ENCODE measurements around the gene GRIN2A. TPM values are rescaled to one million over a fixed set of nuclear protein-coding genes. Genes with fewer than 3 reads are reported as not detected.

The GRIN2A gene
- total RNA-seq, 1 experiment from 2014 or later, result not detected

DNA sequence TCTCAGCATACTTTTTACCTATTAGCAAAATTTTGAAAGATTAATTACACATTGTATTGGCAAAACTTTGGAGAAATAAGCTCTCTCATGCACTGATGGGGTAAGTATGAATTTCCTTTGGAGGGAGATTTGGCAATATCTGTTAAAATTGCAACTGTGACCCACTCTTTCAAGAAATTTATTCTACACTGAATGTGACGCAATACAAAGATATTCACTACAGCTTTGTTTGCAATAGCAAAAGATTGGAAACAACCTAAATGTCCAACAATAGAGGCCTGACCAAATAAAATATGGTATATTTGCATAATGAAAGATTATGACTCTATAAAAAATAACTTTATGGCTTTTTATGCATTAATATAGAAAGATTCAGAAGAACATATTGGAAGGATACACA lies 363.5 kb downstream of the GRIN2A start:
- Mint-ChIP-seq H3K4me1 (ENCODE audit: insufficient read depth, unreplicated experiment) (no peaks in the 10 kb centered on the region), H3K4me3 (ENCODE audit: unreplicated experiment) (no peak overlapping the region), H3K9me3 (ENCODE audit: unreplicated experiment) (peaks cover 38% of the 10 kb centered on the region), H3K36me3 (ENCODE audit: insufficient read depth, unreplicated experiment) (peaks cover 5% of the 10 kb centered on the region), H3K27me3 (ENCODE audit: insufficient read depth, unreplicated experiment) (no peaks in the 10 kb centered on the region), H3K27ac (ENCODE audit: low read depth, unreplicated experiment) (no peak overlapping the region)
- intact Hi-C loops (cut with micrococcal nuclease), result no loop called here
- no peak for DNase-seq (ENCODE audit: unreplicated experiment)
- TF ChIP-seq, protein P1, sequence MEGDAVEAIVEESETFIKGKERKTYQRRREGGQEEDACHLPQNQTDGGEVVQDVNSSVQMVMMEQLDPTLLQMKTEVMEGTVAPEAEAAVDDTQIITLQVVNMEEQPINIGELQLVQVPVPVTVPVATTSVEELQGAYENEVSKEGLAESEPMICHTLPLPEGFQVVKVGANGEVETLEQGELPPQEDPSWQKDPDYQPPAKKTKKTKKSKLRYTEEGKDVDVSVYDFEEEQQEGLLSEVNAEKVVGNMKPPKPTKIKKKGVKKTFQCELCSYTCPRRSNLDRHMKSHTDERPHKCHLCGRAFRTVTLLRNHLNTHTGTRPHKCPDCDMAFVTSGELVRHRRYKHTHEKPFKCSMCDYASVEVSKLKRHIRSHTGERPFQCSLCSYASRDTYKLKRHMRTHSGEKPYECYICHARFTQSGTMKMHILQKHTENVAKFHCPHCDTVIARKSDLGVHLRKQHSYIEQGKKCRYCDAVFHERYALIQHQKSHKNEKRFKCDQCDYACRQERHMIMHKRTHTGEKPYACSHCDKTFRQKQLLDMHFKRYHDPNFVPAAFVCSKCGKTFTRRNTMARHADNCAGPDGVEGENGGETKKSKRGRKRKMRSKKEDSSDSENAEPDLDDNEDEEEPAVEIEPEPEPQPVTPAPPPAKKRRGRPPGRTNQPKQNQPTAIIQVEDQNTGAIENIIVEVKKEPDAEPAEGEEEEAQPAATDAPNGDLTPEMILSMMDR (IDR thresholded peaks at IDR 0.05; ENCODE audit: unreplicated experiment), result no peak
- ChIA-PET CTCF (interaction anchor here (0.6 kb wide), 1 partner anchor 677 kb away, joined by 5 read pairs; no protein-coding TSS in a partner anchor), POLR2A (no interaction called here)
- BruUV-seq (replicated peaks), result no TSS peak

DNA sequence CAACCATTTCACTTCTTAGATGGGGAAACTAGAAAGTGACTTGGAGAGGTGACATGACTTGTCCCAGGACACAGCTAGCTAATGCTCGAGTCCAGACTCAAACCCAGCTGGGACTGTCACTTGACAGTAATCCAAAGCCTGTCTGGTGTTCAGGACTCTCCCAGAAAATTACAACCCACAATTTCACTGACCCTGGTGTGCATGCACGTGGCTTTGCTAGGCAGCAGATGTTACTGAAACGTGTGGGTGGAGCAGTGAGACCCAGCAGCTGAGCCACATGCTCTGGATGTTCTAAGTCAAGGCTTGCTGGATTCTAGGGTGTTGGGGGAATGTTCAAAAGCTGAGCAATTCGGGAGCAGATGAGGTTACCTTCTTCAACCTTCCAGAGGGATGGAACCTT lies 364.6 kb downstream of the GRIN2A start:
- Mint-ChIP-seq H3K27me3 (ENCODE audit: insufficient read depth, unreplicated experiment) (no peaks in the 10 kb centered on the region), H3K4me3 (ENCODE audit: unreplicated experiment) (no peak overlapping the region), H3K4me1 (ENCODE audit: insufficient read depth, unreplicated experiment) (no peaks in the 10 kb centered on the region), H3K27ac (ENCODE audit: low read depth, unreplicated experiment) (no peak overlapping the region), H3K36me3 (ENCODE audit: insufficient read depth, unreplicated experiment) (peaks cover 5% of the 10 kb centered on the region), H3K9me3 (ENCODE audit: unreplicated experiment) (peaks cover 39% of the 10 kb centered on the region)
- ChIA-PET CTCF (no interaction called here), POLR2A (no interaction called here)
- intact Hi-C loops (cut with micrococcal nuclease), result no loop called here
- DNase-seq (ENCODE audit: unreplicated experiment), result no peak
- no TSS peak for BruUV-seq (replicated peaks)
- TF ChIP-seq, protein P1 (IDR thresholded peaks at IDR 0.05; ENCODE audit: unreplicated experiment), result no peak

DNA sequence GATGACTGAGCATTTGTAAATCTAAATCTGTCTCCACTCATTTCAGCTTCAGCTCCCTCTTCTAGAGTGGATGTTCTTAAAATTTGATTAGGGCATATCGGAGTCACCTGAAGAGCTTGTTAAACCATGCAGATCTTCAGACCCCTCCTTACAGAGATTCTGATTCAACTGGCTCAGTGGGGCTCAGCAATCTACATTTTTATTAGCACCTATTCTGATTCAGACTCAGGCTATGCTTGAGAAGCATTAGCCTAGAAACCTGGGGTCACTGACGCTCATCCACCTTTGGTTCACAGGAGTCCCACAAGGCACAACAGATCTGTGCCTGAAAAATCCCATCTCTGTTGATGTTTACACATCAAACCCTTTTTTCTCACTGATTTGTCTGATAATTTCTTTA lies 365.6 kb downstream of the GRIN2A start:
- BruUV-seq (replicated peaks), result no TSS peak
- Mint-ChIP-seq H3K4me3 (ENCODE audit: unreplicated experiment) (no peak overlapping the region), H3K36me3 (ENCODE audit: insufficient read depth, unreplicated experiment) (peaks cover 5% of the 10 kb centered on the region), H3K27ac (ENCODE audit: low read depth, unreplicated experiment) (no peak overlapping the region), H3K27me3 (ENCODE audit: insufficient read depth, unreplicated experiment) (no peaks in the 10 kb centered on the region), H3K9me3 (ENCODE audit: unreplicated experiment) (peaks cover 33% of the 10 kb centered on the region), H3K4me1 (ENCODE audit: insufficient read depth, unreplicated experiment) (no peaks in the 10 kb centered on the region)
- TF ChIP-seq, protein P1 (IDR thresholded peaks at IDR 0.05; ENCODE audit: unreplicated experiment), result no peak
- ChIA-PET POLR2A (no interaction called here), CTCF (interaction anchor here (0.6 to 0.9 kb wide), 2 partner anchors 116 to 308 kb away, joined by 3 read pairs; no protein-coding TSS in a partner anchor)
- intact Hi-C loops (cut with micrococcal nuclease), result no loop called here
- DNase-seq (ENCODE audit: unreplicated experiment), result no peak

DNA sequence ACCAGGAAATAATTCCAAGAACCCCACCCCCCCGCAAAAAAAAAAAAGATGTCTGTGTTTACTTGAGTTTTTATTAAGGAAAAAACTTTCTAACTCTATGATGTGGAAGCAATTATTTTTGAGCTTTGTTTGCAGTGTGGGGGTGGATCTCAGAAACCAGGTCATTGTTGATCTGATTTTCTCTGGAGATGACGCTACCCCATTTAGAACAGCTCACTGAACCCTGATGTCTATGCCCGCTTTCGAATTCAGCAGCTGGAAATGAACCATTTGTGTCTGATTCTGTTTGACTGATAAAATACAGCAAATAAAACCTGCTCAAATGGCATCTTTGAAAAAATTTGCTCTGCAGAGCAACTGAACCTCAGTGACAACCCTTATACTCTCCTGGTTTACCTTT lies 368.6 kb downstream of the GRIN2A start:
- peaks cover 29% of the 10 kb centered on the region for H3K9me3 Mint-ChIP-seq (ENCODE audit: unreplicated experiment)
- H3K4me3 Mint-ChIP-seq (ENCODE audit: unreplicated experiment), result no peak overlapping the region
- H3K27me3 Mint-ChIP-seq (ENCODE audit: insufficient read depth, unreplicated experiment), result no peaks in the 10 kb centered on the region
- no peaks in the 10 kb centered on the region for H3K4me1 Mint-ChIP-seq (ENCODE audit: insufficient read depth, unreplicated experiment)
- no TSS peak for BruUV-seq (replicated peaks)
- TF ChIP-seq, protein P1 (IDR thresholded peaks at IDR 0.05; ENCODE audit: unreplicated experiment), result no peak
- no peak for DNase-seq (ENCODE audit: unreplicated experiment)
- POLR2A ChIA-PET, result no interaction called here
- CTCF ChIA-PET, result interaction anchor here (0.6 kb wide), 1 partner anchor 599 kb away, joined by 6 read pairs; no protein-coding TSS in a partner anchor
- intact Hi-C loops (cut with micrococcal nuclease), result no loop called here
- H3K27ac Mint-ChIP-seq (ENCODE audit: low read depth, unreplicated experiment), result no peak overlapping the region
- peaks cover 5% of the 10 kb centered on the region for H3K36me3 Mint-ChIP-seq (ENCODE audit: insufficient read depth, unreplicated experiment)

All from MCF 10A (cell line).